Nephron progenitor cell (in vitro differentiated cells): ENCODE measurements around the gene TICAM1.
"Not testable (repeated sequence)": the region's sequence is repeated elsewhere in the genome, so short reads cannot be mapped to it uniquely, and the experiment has no call there.

ENCODE experiments used
- DNase-seq: peaks from one replicate; pipeline ENCODE4 v3.0.0; 2021
- H3K27ac Mint-ChIP-seq: 2 replicates; pipeline ENCODE4 v1.8.0; 2021; ENCODE audit warnings: mild to moderate bottlenecking, moderate library complexity, mixed read lengths
- H3K27me3 Mint-ChIP-seq: 2 replicates; pipeline ENCODE4 v1.8.0; 2021; ENCODE audit warnings: mild to moderate bottlenecking, low read depth, mixed read lengths; ENCODE audit not compliant: poor library complexity
- H3K36me3 Mint-ChIP-seq: 2 replicates; pipeline ENCODE4 v1.8.0; 2021; ENCODE audit warnings: low read depth, mixed read lengths
- H3K4me1 Mint-ChIP-seq: 2 replicates; pipeline ENCODE4 v1.8.0; 2021; ENCODE audit warnings: mixed read lengths
- H3K4me3 Mint-ChIP-seq: 2 replicates; pipeline ENCODE4 v1.8.0; 2021; ENCODE audit warnings: mild to moderate bottlenecking, moderate library complexity, mixed read lengths
- H3K9me3 Mint-ChIP-seq: 2 replicates; pipeline ENCODE4 v1.8.0; 2021; ENCODE audit warnings: mild to moderate bottlenecking, moderate library complexity, mixed read lengths
- TF ChIP-seq, protein P1 (sequence below): fragments of 200-600 bp; sonication (generic); IDR thresholded peaks from 2 replicates; pipeline ENCODE4 v1.5.0; 2021; ENCODE audit warnings: antibody characterized with exemption

Gene TICAM1

DNA sequence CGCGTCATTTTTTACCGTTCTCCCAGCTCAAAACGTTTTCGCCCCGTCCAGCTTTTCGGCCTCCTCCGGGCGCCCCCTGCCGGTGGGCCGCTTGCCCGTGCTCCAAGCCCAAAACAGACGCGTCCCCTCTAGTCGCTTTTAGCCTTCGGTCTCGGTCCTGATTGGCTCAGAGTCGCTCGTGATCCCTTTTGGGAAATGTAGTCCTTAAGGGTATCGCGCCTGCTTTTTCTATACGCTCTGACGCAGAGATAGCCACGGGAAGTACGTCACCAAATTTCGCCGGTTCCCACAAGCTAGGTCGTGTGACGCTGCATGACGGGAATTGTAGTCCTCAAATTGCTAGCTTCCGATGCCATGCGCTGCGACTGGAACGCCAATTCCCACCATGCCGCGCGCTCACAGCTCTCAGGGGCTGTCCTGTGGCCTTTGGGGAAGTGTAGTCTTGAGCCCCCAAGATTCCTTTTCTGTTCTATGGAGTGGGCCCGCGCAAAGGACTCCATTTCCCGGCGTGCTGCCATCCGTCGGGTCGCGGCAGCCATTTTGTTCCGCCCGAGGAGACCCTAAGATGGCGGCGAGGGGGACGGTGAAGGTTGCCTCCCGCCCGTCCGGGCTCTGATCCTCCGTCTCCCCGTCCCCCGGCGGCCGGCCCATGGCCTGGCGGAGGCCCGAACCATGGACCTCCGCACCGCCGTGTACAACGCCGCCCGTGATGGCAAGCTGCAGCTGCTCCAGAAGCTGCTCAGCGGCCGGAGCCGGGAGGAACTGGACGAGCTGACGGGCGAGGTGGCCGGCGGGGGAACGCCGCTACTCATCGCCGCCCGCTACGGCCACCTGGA, 40.1 kb downstream of the TICAM1 start, which contains the start of gene FEM1A:
Gene FEM1A, plus strand, starts transcription at position 552 of the 836 bp plus-strand sequence. Its CDS starts 121 bp downstream, at position 673.
- peaks cover 17% of the 10 kb centered on the region for H3K36me3 Mint-ChIP-seq
- H3K27ac Mint-ChIP-seq = peak within 1 kb of the TSS; percentile 72

DNA sequence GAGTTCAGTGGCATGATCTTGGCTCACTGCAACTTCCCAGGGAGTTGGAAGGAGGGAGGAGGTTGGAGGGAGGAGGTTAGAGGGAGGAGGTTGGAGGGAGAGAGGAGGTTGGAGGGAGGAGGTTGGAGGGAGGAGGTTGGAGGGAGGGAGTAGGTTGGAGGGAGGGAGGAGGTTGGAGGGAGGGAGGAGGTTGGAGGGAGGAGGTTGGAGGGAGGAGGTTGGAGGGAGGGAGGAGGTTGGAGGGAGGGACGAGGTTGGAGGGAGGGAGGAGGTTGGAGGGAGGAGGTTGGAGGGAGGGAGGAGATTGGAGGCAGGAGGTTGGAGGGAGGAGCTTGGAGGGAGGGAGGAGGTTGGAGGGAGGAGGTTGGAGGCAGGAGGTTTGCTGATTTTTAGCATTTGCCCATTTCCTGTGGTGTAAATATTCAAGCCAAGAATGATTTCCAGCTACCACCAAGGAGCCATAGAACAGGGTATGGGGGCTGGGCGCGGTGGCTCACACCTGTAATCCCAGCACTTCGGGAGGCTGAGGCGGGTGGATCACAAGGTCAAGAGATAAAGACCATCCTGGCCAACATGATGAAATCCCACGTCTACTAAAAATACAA, 45.0 kb downstream of the TICAM1 start:
- not testable (repeated sequence) for H3K4me3 Mint-ChIP-seq, H3K27ac Mint-ChIP-seq

More for the DNA sequence above, 40.1 kb downstream of the TICAM1 start, which contains the start of gene FEM1A:
- peak; percentile 99 for DNase-seq
- Mint-ChIP-seq H3K4me1 (peaks cover 19% of the 10 kb centered on the region), H3K4me3 (peak within 1 kb of the TSS; percentile 83), H3K9me3 (no peaks in the 10 kb centered on the region), H3K27me3 (peaks cover 26% of the 10 kb centered on the region)
- TF ChIP-seq, protein P1, sequence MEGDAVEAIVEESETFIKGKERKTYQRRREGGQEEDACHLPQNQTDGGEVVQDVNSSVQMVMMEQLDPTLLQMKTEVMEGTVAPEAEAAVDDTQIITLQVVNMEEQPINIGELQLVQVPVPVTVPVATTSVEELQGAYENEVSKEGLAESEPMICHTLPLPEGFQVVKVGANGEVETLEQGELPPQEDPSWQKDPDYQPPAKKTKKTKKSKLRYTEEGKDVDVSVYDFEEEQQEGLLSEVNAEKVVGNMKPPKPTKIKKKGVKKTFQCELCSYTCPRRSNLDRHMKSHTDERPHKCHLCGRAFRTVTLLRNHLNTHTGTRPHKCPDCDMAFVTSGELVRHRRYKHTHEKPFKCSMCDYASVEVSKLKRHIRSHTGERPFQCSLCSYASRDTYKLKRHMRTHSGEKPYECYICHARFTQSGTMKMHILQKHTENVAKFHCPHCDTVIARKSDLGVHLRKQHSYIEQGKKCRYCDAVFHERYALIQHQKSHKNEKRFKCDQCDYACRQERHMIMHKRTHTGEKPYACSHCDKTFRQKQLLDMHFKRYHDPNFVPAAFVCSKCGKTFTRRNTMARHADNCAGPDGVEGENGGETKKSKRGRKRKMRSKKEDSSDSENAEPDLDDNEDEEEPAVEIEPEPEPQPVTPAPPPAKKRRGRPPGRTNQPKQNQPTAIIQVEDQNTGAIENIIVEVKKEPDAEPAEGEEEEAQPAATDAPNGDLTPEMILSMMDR = peak; percentile 100

DNA sequence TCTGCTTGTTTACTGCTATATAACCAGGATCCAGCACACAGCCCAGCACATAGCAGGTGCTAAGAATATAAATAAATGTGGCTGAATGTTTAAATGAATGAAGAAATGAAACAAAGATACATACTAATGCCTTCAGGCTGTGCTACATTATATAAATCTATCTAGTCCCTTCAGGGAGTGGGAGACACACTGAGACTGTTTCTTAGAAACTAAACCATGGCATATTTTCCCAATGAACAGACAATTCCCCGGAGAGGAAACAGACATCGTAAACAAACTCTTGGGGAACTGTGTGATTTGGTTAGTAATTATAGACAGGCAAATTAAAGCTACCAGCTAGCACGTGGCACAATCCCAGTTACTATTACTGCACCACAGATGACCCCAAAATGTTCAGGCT, 49.7 kb downstream of the TICAM1 start:
- Mint-ChIP-seq H3K27me3 (peaks cover 60% of the 10 kb centered on the region), H3K4me3 (no peak overlapping the region), H3K4me1 (no peaks in the 10 kb centered on the region), H3K9me3 (peaks cover 4% of the 10 kb centered on the region), H3K27ac (peak overlapping the region; percentile 46), H3K36me3 (no peaks in the 10 kb centered on the region)
- TF ChIP-seq, protein P1 = no peak
- no peak for DNase-seq

More for the DNA sequence above, 45.0 kb downstream of the TICAM1 start:
- H3K9me3 Mint-ChIP-seq, H3K4me1 Mint-ChIP-seq, DNase-seq, H3K36me3 Mint-ChIP-seq: not testable (repeated sequence)
- H3K27me3 Mint-ChIP-seq = peaks cover 55% of the 10 kb centered on the region

DNA sequence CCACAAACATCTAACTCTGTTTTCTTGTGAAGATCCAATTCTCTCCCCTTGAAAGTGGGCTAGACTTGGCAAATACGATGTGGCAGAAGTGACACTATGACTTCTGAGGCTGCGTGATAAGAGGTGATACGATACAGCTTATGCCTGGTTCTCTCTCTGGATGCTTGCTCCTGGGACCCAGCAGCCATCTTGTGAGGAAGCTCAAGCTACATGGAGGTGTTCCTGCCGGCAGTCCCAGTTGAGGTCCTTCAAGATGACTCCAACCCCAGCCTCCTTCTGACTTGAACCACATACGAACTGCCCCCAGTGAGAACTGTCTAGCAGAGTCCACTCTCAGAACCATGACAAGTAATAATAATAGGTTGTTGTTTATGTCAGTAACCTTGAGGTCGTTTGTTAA, 50.7 kb downstream of the TICAM1 start:
- no peak for DNase-seq
- Mint-ChIP-seq H3K4me3 (no peak overlapping the region), H3K27ac (no peak overlapping the region), H3K9me3 (peaks cover 4% of the 10 kb centered on the region), H3K4me1 (no peaks in the 10 kb centered on the region), H3K27me3 (peaks cover 61% of the 10 kb centered on the region), H3K36me3 (no peaks in the 10 kb centered on the region)
- TF ChIP-seq, protein P1 = no peak

DNA sequence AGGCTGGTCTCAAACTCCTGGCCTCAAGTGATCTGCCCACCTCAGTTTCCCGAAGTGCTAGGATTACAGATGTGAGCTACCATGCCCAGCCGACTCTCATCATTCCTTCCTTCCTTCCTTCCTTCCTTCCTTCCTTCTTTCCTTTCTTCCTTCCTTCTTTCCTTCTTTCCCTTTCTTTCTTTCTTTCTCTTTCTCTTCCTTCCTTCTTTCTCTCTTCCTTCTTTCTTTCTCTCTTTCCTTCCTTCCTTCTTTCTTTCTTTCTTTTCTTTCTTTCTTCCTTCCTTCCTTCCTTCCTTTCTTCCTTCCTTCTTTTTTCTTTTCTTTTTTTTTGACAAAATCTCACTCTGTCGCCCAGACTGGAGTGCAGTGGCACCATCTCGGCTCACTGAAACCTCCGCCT, 53.4 kb downstream of the TICAM1 start:
- H3K9me3 Mint-ChIP-seq, H3K4me3 Mint-ChIP-seq, H3K36me3 Mint-ChIP-seq, DNase-seq, H3K27ac Mint-ChIP-seq, H3K4me1 Mint-ChIP-seq: not testable (repeated sequence)
- peaks cover 74% of the 10 kb centered on the region for H3K27me3 Mint-ChIP-seq

DNA sequence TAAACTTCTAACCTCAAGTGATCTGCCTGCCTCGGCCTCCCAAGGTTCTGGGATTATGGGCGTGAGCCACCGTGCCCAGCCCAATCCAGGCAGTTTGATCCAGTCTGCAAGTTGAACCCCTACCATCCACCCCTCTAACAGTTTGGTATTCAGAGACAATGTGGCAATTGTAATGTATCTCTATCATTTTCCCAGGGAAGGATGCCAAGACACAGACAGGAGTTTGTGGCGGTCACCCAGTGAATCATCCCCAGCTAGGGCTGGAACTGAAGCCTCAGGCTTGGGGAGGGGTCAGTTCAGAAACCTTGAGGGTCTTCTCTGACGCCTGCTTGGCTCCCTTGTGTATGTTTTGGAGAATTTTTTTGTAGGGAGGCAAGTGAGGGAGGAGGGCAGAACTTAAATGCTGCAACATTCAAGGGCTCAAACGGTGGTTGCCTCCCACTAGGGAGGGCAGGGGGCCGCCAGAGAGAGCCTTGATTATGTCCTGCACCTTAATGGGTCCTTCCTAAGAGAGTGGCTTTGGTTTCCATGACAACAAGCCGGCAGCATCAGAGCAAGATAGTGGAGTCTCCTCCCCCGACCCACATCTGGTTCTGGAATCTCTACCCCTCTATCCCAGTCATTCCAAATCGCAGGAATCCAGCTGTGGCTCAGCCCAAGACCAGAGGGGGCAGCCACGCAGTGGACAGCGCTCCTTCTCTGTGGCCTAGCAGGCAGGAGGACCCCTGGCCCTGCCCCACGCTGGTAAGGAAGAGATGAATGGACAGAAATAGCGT, 54.9 kb downstream of the TICAM1 start:
- no peak overlapping the region for H3K4me3 Mint-ChIP-seq
- TF ChIP-seq, protein P1 = no peak
- H3K36me3 Mint-ChIP-seq = no peaks in the 10 kb centered on the region
- no peaks in the 10 kb centered on the region for H3K4me1 Mint-ChIP-seq
- no peak overlapping the region for H3K27ac Mint-ChIP-seq
- H3K27me3 Mint-ChIP-seq = peaks cover 74% of the 10 kb centered on the region
- H3K9me3 Mint-ChIP-seq = peaks cover 3% of the 10 kb centered on the region
- DNase-seq = no peak
